ENCODE measurements around the gene SEPTIN5. TPM values are rescaled to one million over a fixed set of nuclear protein-coding genes. Genes with fewer than 3 reads are reported as not detected.

Gene SEPTIN5
- total RNA-seq, 1 donor from 2014 or later, result 19.8 TPM

Other genes starting within 250 kb of the SEPTIN5 start
- 82.5 and 101 TPM in 2 replicates for gene UFD1, start 235.3 kb upstream of the SEPTIN5 start, total RNA-seq
- 3.0 and 12.2 TPM in 2 replicates for gene CDC45, start 234.6 kb upstream of the SEPTIN5 start, total RNA-seq
- gene CLDN5, start 190.1 kb upstream of the SEPTIN5 start, total RNA-seq, result 533 and 904 TPM in 2 replicates
- gene GP1BB, start 9.0 kb downstream of the SEPTIN5 start, total RNA-seq, result 2.6 and 3.0 TPM in 2 replicates
- gene TBX1, start 46.3 kb downstream of the SEPTIN5 start, total RNA-seq, result 29.0 and 74.2 TPM in 2 replicates
- 3.5 and 4.4 TPM in 2 replicates for gene GNB1L, start 140.4 kb downstream of the SEPTIN5 start, total RNA-seq
- 17.7 and 25.8 TPM in 2 replicates for gene RTL10, start 140.4 kb downstream of the SEPTIN5 start, total RNA-seq
- gene COMT, start 227.3 kb downstream of the SEPTIN5 start, total RNA-seq, result 222 and 628 TPM in 2 replicates
- 55.6 and 63.5 TPM in 2 replicates for gene TXNRD2, start 227.3 kb downstream of the SEPTIN5 start, total RNA-seq